SU-DHL-6 (cell line): ENCODE data around the gene CLSTN3.

Source experiments
- H2AFZ ChIP-seq: fragments of 200-600 bp; sonication (generic); 2 replicates; pipeline ENCODE4 v1.6.1; 2014; ENCODE audit warnings: low read depth, mild to moderate bottlenecking, moderate library complexity, mixed read lengths, antibody characterized with exemption, low read length; ENCODE audit not compliant: severe bottlenecking
- H3F3A ChIP-seq: fragments of 200-600 bp; shearing (Covaris generic); 2 replicates; pipeline ENCODE4 v1.6.0; 2016; ENCODE audit warnings: antibody characterized with exemption, mild to moderate bottlenecking; ENCODE audit not compliant: insufficient read depth
- H3K27ac ChIP-seq: fragments of 200-600 bp; sonication (generic); 2 replicates; pipeline ENCODE4 v1.5.1; 2016; ENCODE audit warnings: low read depth, mild to moderate bottlenecking, low read length, moderate library complexity, mixed read lengths
- H3K27me3 ChIP-seq: fragments of 200-600 bp; sonication (generic), shearing (Covaris generic); 2 replicates; pipeline ENCODE4 v1.6.0; 2014; ENCODE audit warnings: mild to moderate bottlenecking, low read length
- H3K36me3 ChIP-seq: fragments of 200-600 bp; sonication (generic); 2 replicates; pipeline ENCODE4 v1.6.1; 2014; ENCODE audit warnings: mild to moderate bottlenecking, low read length, mixed read lengths
- H3K4me2 ChIP-seq: fragments of 300-600, 200-600 bp; shearing (Covaris generic), sonication (generic); 2 replicates; pipeline ENCODE4 v1.6.0; 2014; ENCODE audit warnings: low read length, low read depth, mild to moderate bottlenecking; ENCODE audit not compliant: poor library complexity, severe bottlenecking
- H3K4me3 ChIP-seq: fragments of 200-600 bp; sonication (generic); 2 replicates; pipeline ENCODE4 v1.5.1; 2014; ENCODE audit warnings: antibody characterized with exemption, low read length, mild to moderate bottlenecking, mixed read lengths; ENCODE audit not compliant: insufficient read depth, poor library complexity, severe bottlenecking
- H3K79me2 ChIP-seq: fragments of 200-600 bp; sonication (generic); 2 replicates; pipeline ENCODE4 v1.6.1; 2014; ENCODE audit warnings: mild to moderate bottlenecking, low read length, moderate library complexity; ENCODE audit not compliant: insufficient read depth
- H3K9ac ChIP-seq: fragments of 200-600 bp; sonication (generic); 2 replicates; pipeline ENCODE4 v1.7.0; 2014; ENCODE audit warnings: mild to moderate bottlenecking, low read length
- H3K9me2 ChIP-seq: fragments of 200-600 bp; sonication (generic); replicated peaks from 2 replicates; pipeline ENCODE4 v1.6.1; 2014; ENCODE audit warnings: low read length; ENCODE audit not compliant: insufficient read depth
- H3K9me3 ChIP-seq: fragments of 200-600 bp; sonication (generic); 2 replicates; pipeline ENCODE4 v1.6.1; 2014; ENCODE audit warnings: low read length, mixed read lengths; ENCODE audit not compliant: insufficient read depth
- H4K20me1 ChIP-seq: fragments of 200-600 bp; sonication (generic); 2 replicates; pipeline ENCODE4 v1.6.1; 2014; ENCODE audit warnings: low read depth, mild to moderate bottlenecking, antibody characterized with exemption, low read length, moderate library complexity, mixed read lengths
- EZH2phosphoT487 ChIP-seq: fragments of 200-600 bp; sonication (generic), shearing (Covaris generic); conservative IDR thresholded peaks from 2 replicates; pipeline ENCODE4 v1.6.1; 2018; ENCODE audit warnings: mild to moderate bottlenecking, antibody characterized with exemption, low read length, moderate library complexity, mixed read lengths
- TF ChIP-seq, protein P1 (sequence below): fragments of 200-600 bp; sonication (generic); IDR thresholded peaks from one replicate; pipeline ENCODE4 v1.5.1; 2017; ENCODE audit warnings: antibody characterized with exemption, mild to moderate bottlenecking, low read length, moderate library complexity; ENCODE audit not compliant: insufficient read depth, poor library complexity, severe bottlenecking

Gene CLSTN3

DNA sequence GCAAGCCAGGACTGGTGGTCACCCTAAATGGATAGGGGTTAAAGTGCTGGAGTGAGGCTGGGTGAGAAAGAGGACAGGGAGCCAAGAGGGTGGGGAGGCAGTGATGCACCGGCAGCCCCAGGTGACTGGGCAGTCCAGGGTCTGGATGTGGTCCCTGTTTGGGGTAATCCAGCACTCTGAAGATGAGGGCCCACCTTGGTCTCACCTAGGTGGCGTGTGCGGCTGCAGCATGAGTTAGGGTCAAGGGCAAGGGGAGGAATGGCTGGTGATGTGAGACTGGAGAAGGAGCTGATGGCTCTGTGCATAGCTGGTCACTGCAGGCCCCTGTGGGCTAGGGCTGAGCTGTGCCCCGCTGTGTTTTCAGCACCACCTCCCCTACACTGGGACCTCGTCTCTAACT is 19.5 kb upstream of the CLSTN3 start:
- H3K79me2 ChIP-seq: no peaks in the 10 kb centered on the region
- H3K36me3 ChIP-seq: no peaks in the 10 kb centered on the region; the same call in 1 of the 2 replicates
- TF ChIP-seq, protein P1, sequence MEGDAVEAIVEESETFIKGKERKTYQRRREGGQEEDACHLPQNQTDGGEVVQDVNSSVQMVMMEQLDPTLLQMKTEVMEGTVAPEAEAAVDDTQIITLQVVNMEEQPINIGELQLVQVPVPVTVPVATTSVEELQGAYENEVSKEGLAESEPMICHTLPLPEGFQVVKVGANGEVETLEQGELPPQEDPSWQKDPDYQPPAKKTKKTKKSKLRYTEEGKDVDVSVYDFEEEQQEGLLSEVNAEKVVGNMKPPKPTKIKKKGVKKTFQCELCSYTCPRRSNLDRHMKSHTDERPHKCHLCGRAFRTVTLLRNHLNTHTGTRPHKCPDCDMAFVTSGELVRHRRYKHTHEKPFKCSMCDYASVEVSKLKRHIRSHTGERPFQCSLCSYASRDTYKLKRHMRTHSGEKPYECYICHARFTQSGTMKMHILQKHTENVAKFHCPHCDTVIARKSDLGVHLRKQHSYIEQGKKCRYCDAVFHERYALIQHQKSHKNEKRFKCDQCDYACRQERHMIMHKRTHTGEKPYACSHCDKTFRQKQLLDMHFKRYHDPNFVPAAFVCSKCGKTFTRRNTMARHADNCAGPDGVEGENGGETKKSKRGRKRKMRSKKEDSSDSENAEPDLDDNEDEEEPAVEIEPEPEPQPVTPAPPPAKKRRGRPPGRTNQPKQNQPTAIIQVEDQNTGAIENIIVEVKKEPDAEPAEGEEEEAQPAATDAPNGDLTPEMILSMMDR: no peak
- H3K4me2 ChIP-seq: no peak overlapping the region
- no peaks in the 10 kb centered on the region; the same call in 1 of the 2 replicates for H3F3A ChIP-seq
- no peaks in the 10 kb centered on the region for H3K9me2 ChIP-seq
- no peak overlapping the region for H3K4me3 ChIP-seq
- H3K27ac ChIP-seq: no peak overlapping the region
- no peak overlapping the region for H2AFZ ChIP-seq
- H3K9me3 ChIP-seq: peaks cover 7% of the 10 kb centered on the region
- no peaks in the 10 kb centered on the region for H3K27me3 ChIP-seq
- no peaks in the 10 kb centered on the region for H4K20me1 ChIP-seq
- H3K9ac ChIP-seq: no peak overlapping the region

DNA sequence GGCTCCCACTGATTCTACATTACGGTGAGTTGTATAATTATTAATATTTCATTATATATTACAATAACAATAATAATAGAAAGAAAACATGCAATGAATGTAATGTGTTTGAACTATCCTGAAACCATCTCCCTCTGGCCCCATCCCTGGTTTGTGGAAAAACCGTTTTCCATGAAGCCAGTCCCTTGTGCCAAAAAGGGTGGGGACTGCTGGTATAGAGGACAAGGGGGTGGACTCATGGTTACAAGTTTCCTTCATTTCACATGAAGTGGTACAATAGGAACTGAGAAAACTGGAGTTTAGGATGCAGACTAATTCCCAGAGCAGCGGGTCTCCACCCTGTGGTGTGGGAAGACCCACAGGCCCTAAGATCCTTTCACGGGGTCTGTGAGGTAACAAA is 18.1 kb upstream of the CLSTN3 start:
- Histone ChIP-seq H3K4me2 (no peak overlapping the region), H3K4me3 (no peak overlapping the region), H4K20me1 (no peaks in the 10 kb centered on the region), H3K9me3 (no peaks in the 10 kb centered on the region), H3K36me3 (no peaks in the 10 kb centered on the region), H2AFZ (no peak overlapping the region), H3K27me3 (no peaks in the 10 kb centered on the region), H3K9me2 (no peaks in the 10 kb centered on the region), H3K9ac (no peak overlapping the region), H3K79me2 (no peaks in the 10 kb centered on the region), H3F3A (no peaks in the 10 kb centered on the region; the same call in 1 of the 2 replicates), H3K27ac (no peak overlapping the region)
- TF ChIP-seq, protein P1: no peak
- no peak for TF ChIP-seq EZH2phosphoT487

DNA sequence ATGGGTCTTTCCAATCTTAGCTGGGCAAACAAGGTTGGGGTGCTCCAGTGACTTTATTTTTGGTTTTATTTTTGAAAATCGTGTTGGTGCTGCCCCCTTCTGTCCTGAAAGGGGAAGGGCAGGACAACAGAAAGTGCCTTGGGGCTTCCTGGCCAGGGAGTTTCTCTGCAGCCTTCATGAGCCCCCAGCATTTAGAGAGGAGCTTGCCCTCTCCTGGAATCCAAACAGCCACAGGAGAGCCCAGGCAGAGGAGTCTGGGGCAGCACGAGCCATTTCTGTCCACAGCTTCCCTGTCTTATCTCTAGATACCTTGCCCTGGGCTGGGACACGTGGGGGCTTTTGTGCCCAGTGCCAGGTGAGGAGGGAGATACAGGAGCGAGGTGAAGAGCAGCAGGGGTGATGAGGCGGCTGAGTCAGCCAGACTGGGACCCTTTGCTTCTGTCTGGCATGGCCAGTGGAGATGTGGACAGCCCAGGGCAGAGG is 16.7 kb upstream of the CLSTN3 start:
- Histone ChIP-seq H3K36me3 (no peaks in the 10 kb centered on the region), H3K79me2 (no peaks in the 10 kb centered on the region), H3K9ac (no peak overlapping the region), H3F3A (no peaks in the 10 kb centered on the region), H3K9me2 (no peaks in the 10 kb centered on the region), H3K27me3 (no peaks in the 10 kb centered on the region), H3K4me2 (no peak overlapping the region), H3K27ac (no peak overlapping the region), H3K9me3 (no peaks in the 10 kb centered on the region), H3K4me3 (no peak overlapping the region), H2AFZ (no peak overlapping the region), H4K20me1 (no peaks in the 10 kb centered on the region)
- TF ChIP-seq, protein P1: peak; percentile 85
- no peak for TF ChIP-seq EZH2phosphoT487
